SU-DHL-6 (cell line): ENCODE results near the gene HEMK1.

ENCODE experiments used
- CTCF ChIP-seq: fragments of 200-600 bp; sonication (generic); IDR thresholded peaks from one replicate; pipeline ENCODE4 v1.5.1; 2017; ENCODE audit warnings: antibody characterized with exemption, mild to moderate bottlenecking, low read length, moderate library complexity; ENCODE audit not compliant: insufficient read depth, poor library complexity, severe bottlenecking
- EZH2phosphoT487 ChIP-seq: fragments of 200-600 bp; sonication (generic), shearing (Covaris generic); conservative IDR thresholded peaks from 2 replicates; pipeline ENCODE4 v1.6.1; 2018; ENCODE audit warnings: mild to moderate bottlenecking, antibody characterized with exemption, low read length, moderate library complexity, mixed read lengths

- TF ChIP-seq CTCF: no peak
- TF ChIP-seq EZH2phosphoT487: no peak
Observed at GRCh38 chr3:50633230-50633790, 64.0 kb downstream of the HEMK1 start.
